ENCODE measurements around the gene PPFIA1. TPM values are rescaled to one million over a fixed set of nuclear protein-coding genes. Genes with fewer than 3 reads are reported as not detected.
A peak's percentile ranks its signal among the peaks of the same experiment; 100 is the strongest.

PPFIA1 gene
- total and polyA plus RNA-seq, 2 of the 13 experiments (the other 11 are each of a cell fraction or from before 2014, with no cell fraction given) = 29.9 to 45.2 TPM

GRCh38 chr11:70397983-70398833 is 127.7 kb downstream of the PPFIA1 start, which contains the start of gene CTTN (continued):
- peak; percentile 82 for TF ChIP-seq MAX (IDR thresholded peaks at IDR 0.05)
- no peak for TF ChIP-seq LCORL (IDR thresholded peaks at IDR 0.05)
- TF ChIP-seq LCORL (CRISPR knock-in tag; IDR thresholded peaks at IDR 0.05) = peak; percentile 30; the same call in 1 of the 2 replicates
- peak; percentile 92 for TF ChIP-seq MYC (CRISPR knock-in tag; IDR thresholded peaks at IDR 0.05; ENCODE audit: borderline replicate concordance)

- Histone ChIP-seq H3K4me3 (replicated peaks in 1 of 3; ENCODE audit: insufficient read depth in 1 of 3, low read depth in 2 of 3, low read length in 3 of 3) (peak overlapping the region; percentile 75 to 93 (median 90)), H3K4me1 (ENCODE audit: insufficient read depth, low read length) (peaks cover 49% of the 10 kb centered on the region), H3K9ac (ENCODE audit: insufficient read depth, low read depth, low read length) (peak overlapping the region; percentile 86), H3K27ac (ENCODE audit: extremely low read length, insufficient read depth, low read length) (peak overlapping the region; percentile 71), H2AFZ (ENCODE audit: low read length) (no peak overlapping the region), H3K4me2 (ENCODE audit: low read depth, low read length) (peak overlapping the region; percentile 82), H3K79me2 (ENCODE audit: insufficient read depth, low read length) (peaks cover 69% of the 10 kb centered on the region), H3K9me3 (ENCODE audit: low read length) (no peaks in the 10 kb centered on the region), H4K20me1 (ENCODE audit: insufficient read depth, low read length) (peaks cover 34% of the 10 kb centered on the region), H3K27me3 (ENCODE audit: control insufficient read depth in 1 of 2, insufficient read depth in 2 of 2, low read length in 2 of 2) (no peaks in the 10 kb centered on the region; a peak in 1 of 5 replicates), H3K36me3 (replicated peaks in 1 of 2; ENCODE audit: control insufficient read depth in 1 of 2, insufficient read depth in 2 of 2, low read length in 2 of 2) (peaks cover 1 to 10% of the 10 kb centered on the region in 2 experiments; a peak in 3 of 5 replicates)
- DNase-seq (ENCODE audit: low spot score) (no peak), FAIRE-seq (no peak), ATAC-seq (peak; percentile 21)
- ChIA-PET CTCF (ENCODE audit: low intra/inter-chr PET ratio, low total read pairs) (no interaction called here), POLR2A (interaction anchor here (0.7 to 2.3 kb wide), 3 partner anchors 9 to 855 kb away, joined by 3 to 6 read pairs (median 3); partner anchors contain the start of gene FADD)
- BruUV-seq (replicated peaks) = no TSS peak
- WGBS (ENCODE audit: low lambda C conversion rate) = 3% methylated on average over 24 of the region's 42 CpGs
- intact Hi-C loops (cut with micrococcal nuclease; ENCODE audit: unreplicated experiment) (loop anchor here (10.0 kb wide), 1 partner anchor 1104 kb away; the partner anchor contains the start of gene MYEOV), in situ Hi-C loops (cut with HindIII; ENCODE audit: extremely low pct_ligation_motif_present, low pct_unique_long_range_greater_than_20kb) (no loop called here)
- TF ChIP-seq FOXO4 (CRISPR knock-in tag; conservative IDR thresholded peaks at IDR 0.05) = 0 out of 2 replicates have a peak, but pooled peaks have one; percentile 4
- 0 out of 2 replicates have a peak, but pooled peaks have one; percentile 39 for TF ChIP-seq ARNT2 (CRISPR knock-in tag; IDR thresholded peaks at IDR 0.05; ENCODE audit: low read depth)
- TF ChIP-seq TFAP4 (IDR thresholded peaks at IDR 0.05; ENCODE audit: borderline replicate concordance, low read depth) = peak; percentile 26; the same call in 1 of the 2 replicates
- peak; percentile 35; the same call in 1 of the 2 replicates for TF ChIP-seq POGK (CRISPR knock-in tag; conservative IDR thresholded peaks at IDR 0.05)
- TF ChIP-seq MAZ (IDR thresholded peaks at IDR 0.05; ENCODE audit: borderline replicate concordance, low read depth, low read length) = no peak
- TF ChIP-seq MAZ (CRISPR knock-in tag; IDR thresholded peaks at IDR 0.05; ENCODE audit: low read depth) = peak; percentile 33; the same call in 1 of the 2 replicates
- 0 out of 2 replicates have a peak, but pooled peaks have one; percentile 34 for TF ChIP-seq PITX1 (CRISPR knock-in tag; IDR thresholded peaks at IDR 0.05)
- TF ChIP-seq ZBTB20 (CRISPR knock-in tag; IDR thresholded peaks at IDR 0.05; ENCODE audit: borderline replicate concordance, low read depth) = 0 out of 2 replicates have a peak, but pooled peaks have one; percentile 45
- no peak for TF ChIP-seq ZNF557 (CRISPR knock-in tag; IDR thresholded peaks at IDR 0.05)
- no peak for TF ChIP-seq EED (CRISPR knock-in tag; IDR thresholded peaks at IDR 0.05)
- no peak for TF ChIP-seq RBM22 (optimal IDR thresholded peaks at IDR 0.05; ENCODE audit: low read length)
- TF ChIP-seq HOXA3 (CRISPR knock-in tag; IDR thresholded peaks at IDR 0.05) = 0 out of 2 replicates have a peak, but pooled peaks have one; percentile 3
Measured at GRCh38 chr11:70398834-70399680, 128.6 kb downstream of the PPFIA1 start.

Measured in HepG2 (cell line).